PFSK-1 (cell line): ENCODE measurements around the gene ADARB1.

Experiments used
- FOXP2 ChIP-seq: optimal IDR thresholded peaks from 2 replicates; pipeline ENCODE3; 2011; ENCODE audit warnings: borderline replicate concordance, control low read depth, inconsistent platforms; ENCODE audit not compliant: insufficient read depth; ENCODE audit errors: extremely low read length, extremely low read depth
- POLR2AphosphoS5 ChIP-seq: IDR thresholded peaks from 2 replicates; pipeline ENCODE4 v1.6.1; 2012; ENCODE audit warnings: low read depth, mild to moderate bottlenecking, control low read depth, low read length, moderate library complexity
- REST ChIP-seq, 2 experiments: IDR thresholded peaks; 2 replicates each; pipeline versions ENCODE4 v1.6.1 to v1.8.0; 2011 to 2012; ENCODE audit warnings: low read depth in 2 of 2, low read length in 2 of 2, control low read depth in 1 of 2, inconsistent platforms in 1 of 2, mild to moderate bottlenecking in 1 of 2, moderate library complexity in 1 of 2; ENCODE audit not compliant: insufficient read depth in 1 of 2
- SIN3A ChIP-seq: IDR thresholded peaks from 2 replicates; pipeline ENCODE4 v1.6.1; 2012; ENCODE audit warnings: mild to moderate bottlenecking, low read length, moderate library complexity, borderline replicate concordance; ENCODE audit not compliant: insufficient read depth
- TAF1 ChIP-seq: IDR thresholded peaks from 2 replicates; pipeline ENCODE4 v1.6.1; 2012; ENCODE audit warnings: low read length, control low read depth, borderline replicate concordance; ENCODE audit not compliant: insufficient read depth

ADARB1 gene

GRCh38 chr21:45134279-45135076, 60.1 kb downstream of the ADARB1 start:
- no peak for TF ChIP-seq POLR2AphosphoS5

GRCh38 chr21:45135122-45135521, 60.7 kb downstream of the ADARB1 start:
- TF ChIP-seq REST (IDR thresholded peaks at IDR 0.05; ENCODE audit: insufficient read depth in 1 of 2, low read depth in 2 of 2, low read length in 2 of 2) (no peak), TAF1 (no peak), FOXP2 (no peak), POLR2AphosphoS5 (no peak), SIN3A (no peak)

GRCh38 chr21:45135868-45136267, 61.5 kb downstream of the ADARB1 start:
- no peak for TF ChIP-seq FOXP2
- no peak for TF ChIP-seq TAF1
- no peak for TF ChIP-seq REST (IDR thresholded peaks at IDR 0.05; ENCODE audit: insufficient read depth in 1 of 2, low read depth in 2 of 2, low read length in 2 of 2)
- TF ChIP-seq SIN3A, result no peak
- TF ChIP-seq POLR2AphosphoS5, result no peak

GRCh38 chr21:45136500-45136899, 62.1 kb downstream of the ADARB1 start:
- no peak for TF ChIP-seq FOXP2
- no peak for TF ChIP-seq REST (IDR thresholded peaks at IDR 0.05; ENCODE audit: insufficient read depth in 1 of 2, low read depth in 2 of 2, low read length in 2 of 2)
- no peak for TF ChIP-seq TAF1
- TF ChIP-seq SIN3A, result no peak
- TF ChIP-seq POLR2AphosphoS5, result no peak

GRCh38 chr21:45136927-45137611, 62.7 kb downstream of the ADARB1 start:
- no peak for TF ChIP-seq TAF1
- TF ChIP-seq SIN3A, result no peak
- no peak for TF ChIP-seq FOXP2
- no peak for TF ChIP-seq POLR2AphosphoS5
- no peak for TF ChIP-seq REST (IDR thresholded peaks at IDR 0.05; ENCODE audit: insufficient read depth in 1 of 2, low read depth in 2 of 2, low read length in 2 of 2)
